H4 (cell line): Measurements from ENCODE around the gene PTOV1. TPM values are rescaled to one million over a fixed set of nuclear protein-coding genes. Genes with fewer than 3 reads are reported as not detected.
A peak's percentile ranks its signal among the peaks of the same experiment; 100 is the strongest.

Source experiments
- DNase-seq: peaks from one replicate; pipeline ENCODE4 v3.0.0-alpha.2; 2015; ENCODE audit warnings: low spot score
- total RNA-seq: library from RNA; depleted of rRNA; stranded (reverse); fragments of >200 nt; shearing (Covaris generic); gene quantifications from 2 replicates; pipeline ENCODE4 v1.2.3, GENCODE V29; 2014; rRNA removed

PTOV1 gene
- 99.9 and 101 TPM in 2 replicates for total RNA-seq

DNA sequence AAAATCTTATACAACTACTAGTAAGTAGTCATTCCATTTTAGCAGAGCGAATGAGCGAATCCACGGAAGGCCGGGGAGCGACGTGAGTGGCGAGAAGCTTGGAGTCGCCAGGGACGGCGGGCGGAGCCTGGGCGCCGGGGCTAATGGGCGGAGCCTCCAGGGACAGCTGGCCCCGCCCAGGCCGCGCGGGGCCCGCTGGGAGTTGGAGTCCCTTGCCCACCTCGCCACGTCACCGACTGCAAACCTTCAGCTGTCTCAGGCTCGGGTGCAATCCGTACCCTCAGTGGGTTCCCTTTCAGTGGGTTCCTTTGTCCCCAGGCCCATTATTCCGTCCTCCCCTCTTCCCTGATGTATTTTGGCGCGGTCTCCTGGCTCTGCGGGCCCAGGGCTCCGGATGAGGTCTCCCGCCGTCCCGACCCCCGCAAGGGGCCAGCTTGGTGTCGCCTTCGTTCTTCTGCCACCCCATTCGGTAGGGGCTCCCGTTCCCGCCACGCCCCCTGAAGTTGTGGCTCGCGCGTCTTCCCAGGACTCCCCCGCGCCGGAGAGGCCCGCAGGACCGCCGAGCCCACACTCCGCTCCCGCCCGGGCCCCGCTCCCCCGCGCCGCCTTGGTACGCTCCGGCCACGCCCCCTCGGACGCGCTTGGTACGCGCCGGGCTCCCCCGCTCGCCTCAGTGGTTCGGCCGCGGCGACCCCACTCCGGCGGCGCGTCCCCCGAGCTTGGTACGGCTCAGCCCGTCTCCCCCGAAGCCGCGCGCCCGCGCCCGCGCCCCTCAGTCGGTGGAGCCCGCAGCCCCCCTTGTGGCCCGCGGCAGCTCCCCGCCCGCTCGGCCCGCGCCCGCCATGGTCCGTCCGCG lies at the start of gene PTOV1:
PTOV1 (plus strand) TSS at position 673 of the 856 bp plus-strand sequence.
- peak; percentile 91 for DNase-seq

DNA sequence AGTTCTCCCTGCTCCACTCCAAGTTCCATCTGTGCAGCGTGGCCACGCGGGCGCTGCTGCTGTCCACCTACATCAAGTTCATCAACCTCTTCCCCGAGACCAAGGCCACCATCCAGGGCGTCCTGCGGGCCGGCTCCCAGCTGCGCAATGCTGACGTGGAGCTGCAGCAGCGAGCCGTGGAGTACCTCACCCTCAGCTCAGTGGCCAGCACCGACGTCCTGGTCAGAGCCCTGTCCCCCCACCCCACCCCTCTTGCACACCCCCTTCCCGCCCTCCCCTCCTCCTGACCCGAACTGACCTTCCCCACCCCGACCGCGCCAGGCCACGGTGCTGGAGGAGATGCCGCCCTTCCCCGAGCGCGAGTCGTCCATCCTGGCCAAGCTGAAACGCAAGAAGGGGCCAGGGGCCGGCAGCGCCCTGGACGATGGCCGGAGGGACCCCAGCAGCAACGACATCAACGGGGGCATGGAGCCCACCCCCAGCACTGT lies 49.5 kb upstream of the PTOV1 start:
- no peak for DNase-seq

DNA sequence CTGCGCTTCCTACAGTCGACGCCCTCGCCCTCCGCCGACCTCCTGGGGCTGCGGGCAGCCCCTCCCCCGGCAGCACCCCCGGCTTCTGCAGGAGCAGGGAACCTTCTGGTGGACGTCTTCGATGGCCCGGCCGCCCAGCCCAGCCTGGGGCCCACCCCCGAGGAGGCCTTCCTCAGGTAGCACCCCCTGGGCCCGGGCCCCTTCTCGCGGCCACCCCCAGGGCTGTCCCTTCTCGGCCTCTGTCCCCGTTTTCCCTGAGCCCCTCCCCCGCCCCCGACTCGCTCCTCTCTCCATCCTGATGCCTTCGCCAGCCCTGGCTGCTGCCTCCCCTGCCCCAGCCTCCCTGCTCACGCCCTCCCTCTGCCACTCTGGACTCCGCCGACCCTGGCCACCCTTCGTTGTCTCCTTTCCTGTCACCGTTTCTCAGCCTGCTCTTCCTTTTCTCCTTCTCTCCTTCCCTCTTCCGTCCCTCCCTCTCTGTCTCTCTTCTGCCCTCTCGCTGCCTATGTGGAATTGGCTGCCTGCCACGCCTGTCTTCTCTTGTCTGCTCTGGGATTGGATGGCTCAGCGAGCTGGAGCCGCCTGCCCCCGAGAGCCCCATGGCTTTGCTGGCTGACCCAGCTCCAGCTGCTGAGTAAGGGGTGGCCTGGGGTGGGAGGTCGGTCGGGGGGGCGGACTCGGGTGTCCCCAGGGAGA lies 48.8 kb upstream of the PTOV1 start:
- peak; percentile 35 for DNase-seq

DNA sequence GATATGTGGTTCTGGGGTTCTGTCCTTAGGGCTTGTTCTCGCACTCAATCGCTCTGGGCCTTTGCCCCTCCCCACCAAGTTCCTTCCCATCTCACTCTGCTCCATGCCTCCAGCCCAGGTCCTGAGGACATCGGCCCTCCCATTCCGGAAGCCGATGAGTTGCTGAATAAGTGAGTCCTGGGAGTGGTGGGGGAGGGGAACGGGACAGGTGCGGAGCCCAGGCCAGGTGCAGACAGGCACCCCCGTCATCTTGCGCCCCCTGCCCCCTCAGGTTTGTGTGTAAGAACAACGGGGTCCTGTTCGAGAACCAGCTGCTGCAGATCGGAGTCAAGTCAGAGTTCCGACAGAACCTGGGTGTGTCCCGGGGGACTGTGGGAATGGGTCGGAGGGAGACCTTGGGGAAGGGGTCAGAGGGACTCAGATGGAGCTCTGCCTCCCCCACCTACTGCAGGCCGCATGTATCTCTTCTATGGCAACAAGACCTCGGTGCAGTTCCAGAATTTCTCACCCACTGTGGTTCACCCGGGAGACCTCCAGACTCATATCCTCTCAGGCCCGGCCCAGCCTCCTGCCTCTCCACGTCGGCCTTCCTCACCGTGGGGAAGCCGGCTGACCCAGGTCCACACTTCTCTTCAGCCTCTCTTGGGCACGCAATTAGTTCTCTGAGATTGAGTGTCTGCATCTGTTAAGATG lies 48.0 kb upstream of the PTOV1 start:
- no peak for DNase-seq

DNA sequence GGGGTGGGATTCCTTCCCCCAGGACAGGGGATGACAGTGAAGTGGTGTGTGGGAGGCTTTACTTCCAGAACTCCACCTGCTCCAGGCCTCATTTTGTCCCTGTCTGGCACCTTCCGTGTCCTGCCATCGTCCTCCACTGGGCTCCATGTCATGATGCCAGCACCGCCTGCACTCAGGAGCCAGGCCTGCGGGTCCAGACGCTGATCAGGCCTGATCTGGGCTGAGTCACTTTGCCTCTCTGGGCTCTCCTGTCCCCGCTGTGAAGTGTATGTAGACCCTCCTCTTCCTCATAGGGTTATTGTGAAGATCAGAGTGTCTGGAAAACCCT lies 47.5 kb upstream of the PTOV1 start:
- DNase-seq, result no peak

DNA sequence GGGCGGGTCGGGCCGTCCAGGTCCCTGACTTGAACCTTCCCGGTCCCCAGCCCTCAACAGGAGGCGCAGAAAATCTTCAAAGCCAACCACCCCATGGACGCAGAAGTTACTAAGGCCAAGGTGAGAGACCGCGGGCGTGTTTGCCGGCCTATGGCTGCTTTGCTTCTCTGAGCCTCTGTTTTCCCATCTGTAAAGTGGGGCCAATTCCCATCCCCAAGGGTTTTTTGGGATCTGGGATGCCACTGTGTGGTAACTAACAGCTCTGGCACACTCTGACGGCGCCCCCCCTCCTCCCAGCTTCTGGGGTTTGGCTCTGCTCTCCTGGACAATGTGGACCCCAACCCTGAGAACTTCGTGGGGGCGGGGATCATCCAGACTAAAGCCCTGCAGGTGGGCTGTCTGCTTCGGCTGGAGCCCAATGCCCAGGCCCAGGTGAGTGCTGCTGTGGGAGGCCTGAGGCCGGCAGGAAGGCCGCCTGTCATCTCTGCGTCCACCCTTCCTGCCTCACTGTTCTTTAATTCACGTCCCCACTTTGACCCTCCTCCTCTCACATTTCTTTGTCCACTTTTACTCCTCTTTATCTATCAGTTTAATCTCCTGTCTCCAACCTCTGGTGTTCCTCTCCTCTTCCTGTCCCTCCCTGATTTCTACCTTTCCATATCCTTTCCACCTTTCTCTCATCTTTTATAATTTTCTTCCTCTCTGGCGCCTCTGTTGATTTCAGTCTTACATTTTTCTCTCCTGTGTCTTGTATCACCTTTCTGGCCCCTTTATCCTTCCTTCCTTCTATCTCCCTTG lies 44.9 kb upstream of the PTOV1 start:
- DNase-seq, result no peak

DNA sequence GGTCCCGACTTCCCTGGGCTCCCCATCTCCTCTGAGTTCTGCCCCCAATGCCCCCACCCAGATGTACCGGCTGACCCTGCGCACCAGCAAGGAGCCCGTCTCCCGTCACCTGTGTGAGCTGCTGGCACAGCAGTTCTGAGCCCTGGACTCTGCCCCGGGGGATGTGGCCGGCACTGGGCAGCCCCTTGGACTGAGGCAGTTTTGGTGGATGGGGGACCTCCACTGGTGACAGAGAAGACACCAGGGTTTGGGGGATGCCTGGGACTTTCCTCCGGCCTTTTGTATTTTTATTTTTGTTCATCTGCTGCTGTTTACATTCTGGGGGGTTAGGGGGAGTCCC lies 44.4 kb upstream of the PTOV1 start:
- DNase-seq, result no peak

DNA sequence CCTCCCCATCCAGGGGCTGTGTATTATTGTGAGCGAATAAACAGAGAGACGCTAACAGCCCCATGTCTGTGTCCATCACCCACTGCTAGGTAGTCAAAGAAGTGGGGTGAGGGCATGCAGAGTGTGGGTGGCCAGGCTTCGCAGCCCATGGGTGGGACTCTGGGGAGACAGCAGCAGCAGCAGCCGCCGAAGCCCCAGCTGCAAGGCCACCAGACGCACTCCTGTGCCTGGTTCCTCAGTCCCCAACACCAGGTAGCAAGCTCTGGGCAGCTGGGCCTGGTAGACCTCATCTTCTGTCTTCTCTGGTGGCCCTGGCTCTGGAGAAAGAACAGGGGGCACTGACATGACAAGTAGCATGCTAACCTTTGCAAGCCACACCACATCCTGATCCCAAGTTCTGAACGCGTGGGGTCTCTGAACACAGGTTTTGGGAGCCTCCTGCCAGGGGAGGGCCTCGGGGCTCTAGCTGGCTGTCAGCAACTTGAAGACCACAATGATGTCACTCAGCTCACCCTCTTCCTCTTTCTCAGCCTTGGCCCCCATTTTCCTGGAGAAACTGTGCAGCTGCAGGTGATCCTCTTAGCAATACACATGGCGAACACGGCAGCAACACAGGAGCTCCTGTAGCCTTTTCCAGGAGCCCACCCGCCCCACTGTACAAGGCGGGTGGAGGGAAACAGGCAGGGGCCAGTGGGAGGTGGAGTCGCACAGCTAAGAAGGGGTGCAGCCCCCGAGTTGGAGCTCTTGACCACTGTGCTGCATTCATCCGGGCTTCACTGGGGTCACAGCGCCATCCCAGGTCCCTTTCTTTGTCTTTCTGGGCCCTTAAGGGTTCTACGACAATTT lies 43.7 kb upstream of the PTOV1 start:
- no peak for DNase-seq

DNA sequence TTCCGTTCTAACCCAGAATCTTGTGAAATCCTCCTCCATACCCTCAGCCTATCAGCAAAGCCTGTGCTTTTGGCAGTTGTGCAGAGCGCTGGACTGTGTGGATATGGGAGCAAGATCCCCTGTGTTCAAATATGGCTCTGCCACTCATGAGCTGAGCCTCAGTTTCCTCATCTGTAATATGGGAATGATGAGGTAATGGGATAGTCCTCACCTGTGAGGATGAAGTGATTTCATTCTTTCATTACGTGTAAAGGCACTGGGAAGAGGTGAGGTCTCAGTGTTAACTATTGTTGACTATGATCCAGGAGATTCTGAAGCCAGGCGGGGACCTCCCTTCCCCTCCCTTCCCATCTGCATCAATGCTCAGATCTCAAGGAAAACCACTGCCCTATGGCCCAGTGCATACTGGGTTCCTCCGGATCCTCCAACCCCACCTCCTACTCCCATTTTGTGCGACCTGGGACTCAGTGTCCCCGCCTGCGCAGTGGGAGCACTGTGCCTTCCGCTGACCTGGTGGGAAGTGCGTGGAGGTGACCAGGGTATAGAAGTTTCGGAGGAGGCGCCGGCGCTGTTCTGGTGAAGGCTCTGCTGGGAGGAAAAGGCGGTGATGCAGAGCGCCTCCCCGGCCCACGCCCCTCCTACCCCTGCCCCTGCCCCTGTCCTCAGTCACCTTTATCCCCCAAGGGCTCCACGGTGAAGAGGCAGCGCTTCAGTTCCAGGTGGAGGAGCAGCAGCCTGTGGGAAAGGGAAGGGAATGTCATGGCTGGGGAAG lies 42.9 kb upstream of the PTOV1 start:
- no peak for DNase-seq

DNA sequence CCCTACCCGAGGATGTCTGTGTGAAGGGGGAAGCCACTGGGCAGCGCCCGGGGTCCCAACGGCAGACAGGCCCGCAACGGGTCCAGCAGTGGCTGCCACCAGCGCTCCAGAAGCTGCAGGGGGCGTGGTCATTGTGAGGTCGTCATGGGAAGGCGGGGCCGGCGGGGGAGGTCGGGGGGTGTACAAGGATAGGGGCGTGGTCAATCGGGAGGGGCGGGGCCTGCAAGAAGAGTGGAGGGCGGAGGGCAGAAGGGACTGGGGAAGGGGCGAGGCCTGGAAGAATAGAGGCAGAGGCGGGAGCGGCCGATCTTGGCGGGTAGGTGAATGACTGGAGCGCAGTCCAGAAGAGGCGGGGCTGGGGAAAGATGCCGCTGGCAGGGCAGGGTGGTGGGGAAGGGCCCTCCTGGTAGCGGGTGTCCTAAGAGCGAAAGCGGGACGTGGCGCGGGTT lies 42.2 kb upstream of the PTOV1 start:
- DNase-seq, result no peak

DNA sequence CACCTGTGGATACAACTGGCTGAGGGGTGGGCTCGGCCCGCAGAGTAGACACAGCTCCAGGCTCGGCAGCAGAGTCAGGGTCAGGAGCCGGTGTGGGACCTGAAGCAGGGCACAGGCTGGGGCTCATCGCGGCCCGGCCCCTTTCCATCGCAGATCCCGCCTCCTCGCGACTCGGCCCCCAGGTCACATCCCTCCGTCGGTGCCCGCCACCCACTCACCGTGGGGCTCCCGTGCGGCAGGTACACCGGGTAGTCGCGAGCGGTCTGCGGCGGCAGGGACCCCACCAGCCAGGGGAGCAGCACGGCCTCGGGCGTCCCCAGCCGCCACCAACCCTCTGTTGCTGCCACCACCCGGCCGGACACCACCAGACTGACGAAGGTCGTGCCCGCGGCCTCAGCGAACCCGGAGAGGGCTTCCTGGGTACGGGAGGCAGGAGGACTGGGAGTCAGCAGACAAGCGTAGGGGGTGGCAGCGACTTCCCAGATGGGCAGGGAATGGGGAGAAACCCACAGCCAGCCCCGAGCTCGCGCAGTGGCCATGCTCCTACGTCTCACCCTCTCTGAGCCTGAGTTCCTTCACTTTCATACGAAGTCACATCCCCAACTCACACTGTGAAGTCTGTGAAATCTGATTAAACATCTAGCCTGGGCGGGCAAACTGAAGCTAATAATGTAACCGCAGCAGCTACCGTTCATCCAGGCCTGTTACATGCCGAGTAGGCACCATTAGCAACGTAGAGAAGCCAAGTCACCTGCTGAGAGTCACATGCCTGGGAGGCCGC lies 41.6 kb upstream of the PTOV1 start:
- no peak for DNase-seq

DNA sequence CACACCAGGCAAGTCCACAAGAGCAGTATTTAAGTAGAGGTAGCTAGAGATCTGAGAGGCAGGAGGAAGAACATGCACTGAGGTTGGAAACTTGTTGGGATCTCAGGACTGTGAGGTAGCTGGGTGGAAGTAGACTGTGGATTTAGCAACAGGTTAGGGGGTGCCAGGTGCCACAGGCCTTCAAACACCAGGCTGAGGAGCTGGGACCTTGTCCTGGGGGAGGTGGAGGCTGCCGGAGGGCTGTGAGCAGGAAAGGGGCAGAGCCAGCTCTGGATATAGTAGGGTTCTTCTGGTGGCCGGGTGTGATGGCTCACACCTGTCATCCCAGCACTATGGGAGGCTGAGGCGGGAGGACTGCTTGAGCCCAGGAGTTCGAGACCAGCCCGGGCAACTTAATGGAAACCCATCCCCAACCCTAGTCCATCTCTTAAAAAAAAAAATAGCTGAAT lies 41.0 kb upstream of the PTOV1 start:
- no peak for DNase-seq

DNA sequence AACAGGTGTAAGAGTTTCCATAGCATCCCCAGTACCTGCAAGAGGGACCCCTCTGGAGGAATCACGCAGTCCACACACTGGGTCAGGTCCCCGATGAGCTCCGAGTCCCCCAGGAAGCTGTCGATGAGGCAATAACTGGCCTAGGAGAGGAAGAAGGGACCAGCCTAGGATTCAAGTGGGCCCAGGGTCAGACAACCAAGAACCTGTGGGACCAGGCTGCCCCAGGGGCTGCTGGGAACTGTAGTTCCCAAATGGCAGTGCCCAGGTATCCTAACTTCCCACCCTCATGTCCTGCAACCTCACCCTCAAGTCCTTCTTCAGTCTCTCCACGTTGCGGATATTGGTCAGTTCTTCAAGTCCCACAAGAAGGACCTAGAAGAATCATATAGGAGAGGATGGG lies 39.6 kb upstream of the PTOV1 start:
- no peak for DNase-seq

DNA sequence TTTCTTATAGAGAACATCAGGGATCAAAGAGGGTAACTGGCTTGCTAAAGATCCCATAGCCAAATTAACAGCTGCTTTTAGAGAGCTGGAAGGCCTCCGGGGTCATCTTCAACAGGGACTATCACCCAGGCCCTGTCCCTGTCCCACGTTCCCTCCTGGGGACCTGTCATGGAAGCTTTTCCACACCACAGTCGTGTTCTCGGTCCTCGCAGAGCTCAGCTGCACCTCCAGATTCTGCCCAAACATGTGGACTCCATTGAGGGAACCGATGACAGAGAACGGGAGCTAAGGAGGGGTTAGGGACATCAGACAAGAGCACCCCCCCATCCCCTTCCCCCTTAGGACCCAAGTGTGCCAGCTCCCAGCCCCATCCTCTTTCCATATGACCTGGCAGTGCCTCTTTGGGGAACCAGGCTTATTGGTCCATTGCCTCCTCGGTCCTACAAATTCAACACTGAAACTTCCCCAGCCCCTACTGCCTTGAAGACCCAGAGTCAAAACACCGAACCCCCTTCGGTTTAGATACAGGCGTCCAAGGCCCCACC lies 38.4 kb upstream of the PTOV1 start:
- no peak for DNase-seq

DNA sequence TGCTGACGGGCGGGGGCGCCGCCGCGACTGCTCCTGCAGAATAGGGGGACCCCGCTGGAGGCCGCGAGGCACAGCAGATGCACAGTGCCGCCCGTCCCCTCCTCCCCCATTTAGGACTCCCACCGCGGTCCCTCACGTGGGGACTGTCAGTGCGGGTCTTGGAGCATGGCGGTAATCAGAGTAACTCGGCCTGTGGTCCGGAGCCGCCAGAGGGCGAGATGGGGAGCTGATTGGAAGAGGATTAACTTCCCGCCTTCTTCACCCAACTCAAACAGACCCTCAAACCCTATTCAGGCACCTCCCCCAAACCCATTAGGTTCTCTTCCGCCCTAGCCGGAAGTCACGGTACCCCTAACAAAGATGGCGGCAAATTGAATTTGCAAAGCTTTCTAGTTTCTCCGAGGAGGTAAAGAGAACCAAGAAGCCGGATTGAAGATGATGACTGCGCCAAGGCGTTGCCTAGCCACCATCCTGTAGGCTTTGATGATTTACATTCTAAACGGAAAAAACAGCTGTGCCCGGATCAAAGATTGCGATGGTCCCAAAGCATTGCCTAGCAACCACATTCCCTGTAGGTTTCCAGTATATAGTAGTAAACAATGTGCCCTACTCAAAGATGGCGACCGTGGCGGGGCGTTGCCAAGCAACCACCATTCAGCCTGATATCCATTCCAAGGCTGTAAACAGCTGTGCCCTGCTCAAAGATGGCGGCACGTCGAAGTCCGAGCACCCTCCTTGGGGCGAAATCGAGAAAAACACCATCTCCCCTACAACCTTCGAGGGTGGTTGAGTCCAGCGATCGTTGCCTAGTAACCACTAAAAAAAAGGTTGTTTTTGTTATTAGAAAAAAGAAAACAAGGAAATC lies 37.7 kb upstream of the PTOV1 start, which contains the start of gene FUZ:
FUZ (minus strand) TSS at position 296 of the 865 bp plus-strand sequence; CDS start at position 110, 186 bp downstream.
- DNase-seq, result peak; percentile 100

DNA sequence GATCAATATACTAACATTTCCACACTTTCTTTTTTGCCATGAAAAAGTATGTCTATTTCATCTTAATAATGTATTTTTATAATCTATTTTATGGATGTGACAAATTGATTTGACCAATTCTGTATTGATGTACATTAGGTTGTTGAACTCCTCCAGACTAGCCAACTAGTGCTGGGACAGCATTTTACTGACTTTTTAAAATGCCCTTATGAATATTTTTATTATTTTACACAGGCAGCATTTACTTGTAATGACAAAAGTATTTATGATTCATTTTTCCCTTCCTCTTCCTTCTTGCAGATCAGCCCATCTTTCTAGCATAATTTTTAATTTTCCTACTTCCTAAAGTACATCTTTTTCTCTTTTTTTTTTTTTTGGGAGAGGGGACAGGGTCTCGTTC lies 36.9 kb upstream of the PTOV1 start:
- DNase-seq, result no peak

DNA sequence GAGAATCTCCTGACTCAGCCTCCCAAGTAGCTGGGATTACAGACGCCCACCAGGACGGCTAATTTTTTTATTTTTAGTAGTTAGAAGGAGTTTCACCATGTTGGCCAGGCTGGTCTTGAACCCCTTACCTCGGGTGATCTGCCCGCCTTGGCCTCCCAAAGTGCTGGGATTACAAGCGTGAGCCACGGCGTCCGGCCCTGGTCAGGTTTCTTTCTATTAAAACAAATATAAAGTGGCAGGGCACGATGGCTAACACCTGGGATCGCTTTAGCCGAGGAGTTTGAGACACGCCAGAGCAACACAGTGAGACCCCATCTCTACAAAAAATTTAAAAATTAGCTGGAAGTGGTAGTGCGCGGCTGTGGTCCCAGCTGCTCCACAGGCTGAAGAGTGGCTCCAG lies 34.4 kb upstream of the PTOV1 start:
- no peak for DNase-seq
